Measurements from ENCODE around the gene RFNG.

GRCh38 chr17:82018152-82018988 lies 33.2 kb downstream of the RFNG start:
- no peak for TF ChIP-seq POLR2A (IDR thresholded peaks at IDR 0.05)
- TF ChIP-seq, protein P1, sequence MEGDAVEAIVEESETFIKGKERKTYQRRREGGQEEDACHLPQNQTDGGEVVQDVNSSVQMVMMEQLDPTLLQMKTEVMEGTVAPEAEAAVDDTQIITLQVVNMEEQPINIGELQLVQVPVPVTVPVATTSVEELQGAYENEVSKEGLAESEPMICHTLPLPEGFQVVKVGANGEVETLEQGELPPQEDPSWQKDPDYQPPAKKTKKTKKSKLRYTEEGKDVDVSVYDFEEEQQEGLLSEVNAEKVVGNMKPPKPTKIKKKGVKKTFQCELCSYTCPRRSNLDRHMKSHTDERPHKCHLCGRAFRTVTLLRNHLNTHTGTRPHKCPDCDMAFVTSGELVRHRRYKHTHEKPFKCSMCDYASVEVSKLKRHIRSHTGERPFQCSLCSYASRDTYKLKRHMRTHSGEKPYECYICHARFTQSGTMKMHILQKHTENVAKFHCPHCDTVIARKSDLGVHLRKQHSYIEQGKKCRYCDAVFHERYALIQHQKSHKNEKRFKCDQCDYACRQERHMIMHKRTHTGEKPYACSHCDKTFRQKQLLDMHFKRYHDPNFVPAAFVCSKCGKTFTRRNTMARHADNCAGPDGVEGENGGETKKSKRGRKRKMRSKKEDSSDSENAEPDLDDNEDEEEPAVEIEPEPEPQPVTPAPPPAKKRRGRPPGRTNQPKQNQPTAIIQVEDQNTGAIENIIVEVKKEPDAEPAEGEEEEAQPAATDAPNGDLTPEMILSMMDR (IDR thresholded peaks at IDR 0.05) = no peak

Measured in thyroid gland (tissue), 4 donors.